Esophagus muscularis mucosa (tissue), 4 donors: ENCODE results near the gene ACTMAP. TPM values are rescaled to one million over a fixed set of nuclear protein-coding genes. Genes with fewer than 3 reads are reported as not detected.

ENCODE experiments used
- DNase-seq: peaks from one replicate; pipeline ENCODE4 v3.0.0-alpha.2; 2017; ENCODE audit errors: extremely low spot score
- H3K27ac ChIP-seq, 4 donors: fragments of 200-600 bp; sonication (generic); replicated peaks in 1 of 4; 1 replicate in 3 of 4; 2 replicates in 1 of 4; pipeline ENCODE4 v1.5.1; 2016 to 2019; ENCODE audit warnings: mild to moderate bottlenecking in 1 of 4
- H3K27me3 ChIP-seq, 4 donors: fragments of 200-600 bp; sonication (generic); one replicate each; pipeline versions ENCODE4 v1.5.1 to v1.6.0; 2016 to 2019
- H3K36me3 ChIP-seq, 4 donors: fragments of 200-600 bp; sonication (generic); one replicate each; pipeline ENCODE4 v1.5.1; 2016 to 2019
- H3K4me1 ChIP-seq, 4 donors: fragments of 200-600 bp; sonication (generic); one replicate each; pipeline ENCODE4 v1.5.1; 2016 to 2019
- H3K4me3 ChIP-seq, 4 donors: fragments of 200-600 bp; sonication (generic); 1 replicate in 2 of 4; 2 replicates in 2 of 4; pipeline ENCODE4 v1.5.1; 2016 to 2019; ENCODE audit warnings: mild to moderate bottlenecking in 4 of 4, moderate library complexity in 1 of 4
- H3K9me3 ChIP-seq, 4 donors: fragments of 200-600 bp; sonication (generic); 1 replicate in 3 of 4; 2 replicates in 1 of 4; pipeline ENCODE4 v1.5.1; 2016 to 2019
- EP300 ChIP-seq: sonication (generic); formaldehyde crosslinking; IDR thresholded peaks from one replicate; pipeline ENCODE4 v1.6.1; 2017; ENCODE audit warnings: antibody characterized with exemption
- POLR2A ChIP-seq: fragments of 450-650 bp; IDR thresholded peaks from one replicate; pipeline ENCODE4 v1.6.1; 2017; ENCODE audit warnings: antibody characterized with exemption, moderate library complexity, mild to moderate bottlenecking, low read depth
- POLR2AphosphoS5 ChIP-seq, 2 donors: sonication (generic); formaldehyde crosslinking; IDR thresholded peaks; one replicate each; pipeline ENCODE4 v1.6.1; 2017; ENCODE audit warnings: antibody characterized with exemption in 2 of 2
- WGBS: methylation state at CpG from one replicate; pipeline ENCODE4 v1.1.5; 2018; 5-methylcytosine and 5-hydroxymethylcytosine counted together
- intact Hi-C: fragments of 100-400 bp; cut with DNase I; formaldehyde crosslinking; loops from one replicate; pipeline ENCODE4 v1.15.1; 2023
- total RNA-seq, 4 donors: library from RNA; depleted of rRNA; stranded (reverse); fragments of >200 nt; gene quantifications; one replicate each; pipeline versions ENCODE4 v1.1.0 to v1.2.1, GENCODE V29; 2016
- TF ChIP-seq, protein P1 (sequence below), 3 experiments: fragments of 200-600 bp in 2 of 3; fragments of 450-650 bp in 1 of 3; sonication (generic) in 2 of 3; IDR thresholded peaks; one replicate each; pipeline ENCODE4 v1.5.1; 2017 to 2019; ENCODE audit warnings: antibody characterized with exemption in 3 of 3, mild to moderate bottlenecking in 2 of 3, moderate library complexity in 1 of 3

The ACTMAP gene
- total RNA-seq, 4 donors from 2014 or later: 1.7 to 4.6 (median 3.7) TPM

DNA sequence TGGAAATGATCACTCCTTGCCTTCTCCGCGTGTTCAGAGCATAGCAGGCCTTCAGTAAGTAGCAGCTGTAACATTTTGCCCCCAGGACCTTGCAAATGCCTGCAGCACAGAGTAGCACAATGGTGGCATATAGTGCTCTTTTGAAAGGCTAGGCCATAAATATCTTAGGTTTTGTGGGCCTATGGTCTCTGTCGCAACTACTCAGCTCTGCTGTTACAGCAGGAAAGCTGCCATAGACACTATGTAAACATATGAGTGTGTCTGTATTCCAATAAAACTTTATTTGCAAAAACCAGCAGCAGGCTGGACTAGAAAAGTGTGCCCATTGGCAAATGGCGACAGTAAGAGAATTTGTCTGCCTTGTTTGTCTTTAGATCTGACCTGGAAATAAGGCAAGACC lies 24.0 kb downstream of the ACTMAP start:
- H3K36me3 ChIP-seq: peaks cover 58 to 91% (median 82%) of the 10 kb centered on the region in 4 donors
- H3K4me1 ChIP-seq: peaks cover 16 to 41% (median 38%) of the 10 kb centered on the region in 4 donors
- intact Hi-C loops: no loop called here
- H3K27ac ChIP-seq: no peak overlapping the region
- H3K9me3 ChIP-seq: peaks cover 0 to 3% (median 0%) of the 10 kb centered on the region in 4 donors
- TF ChIP-seq POLR2AphosphoS5 (IDR thresholded peaks at IDR 0.05) (no peak), EP300 (no peak), POLR2A (no peak)
- TF ChIP-seq, protein P1, sequence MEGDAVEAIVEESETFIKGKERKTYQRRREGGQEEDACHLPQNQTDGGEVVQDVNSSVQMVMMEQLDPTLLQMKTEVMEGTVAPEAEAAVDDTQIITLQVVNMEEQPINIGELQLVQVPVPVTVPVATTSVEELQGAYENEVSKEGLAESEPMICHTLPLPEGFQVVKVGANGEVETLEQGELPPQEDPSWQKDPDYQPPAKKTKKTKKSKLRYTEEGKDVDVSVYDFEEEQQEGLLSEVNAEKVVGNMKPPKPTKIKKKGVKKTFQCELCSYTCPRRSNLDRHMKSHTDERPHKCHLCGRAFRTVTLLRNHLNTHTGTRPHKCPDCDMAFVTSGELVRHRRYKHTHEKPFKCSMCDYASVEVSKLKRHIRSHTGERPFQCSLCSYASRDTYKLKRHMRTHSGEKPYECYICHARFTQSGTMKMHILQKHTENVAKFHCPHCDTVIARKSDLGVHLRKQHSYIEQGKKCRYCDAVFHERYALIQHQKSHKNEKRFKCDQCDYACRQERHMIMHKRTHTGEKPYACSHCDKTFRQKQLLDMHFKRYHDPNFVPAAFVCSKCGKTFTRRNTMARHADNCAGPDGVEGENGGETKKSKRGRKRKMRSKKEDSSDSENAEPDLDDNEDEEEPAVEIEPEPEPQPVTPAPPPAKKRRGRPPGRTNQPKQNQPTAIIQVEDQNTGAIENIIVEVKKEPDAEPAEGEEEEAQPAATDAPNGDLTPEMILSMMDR (IDR thresholded peaks at IDR 0.05): no peak
- no peak for DNase-seq
- WGBS: 97% methylated on average over 4 of the region's 4 CpGs
- H3K4me3 ChIP-seq: no peak overlapping the region
- H3K27me3 ChIP-seq: no peaks in the 10 kb centered on the region

DNA sequence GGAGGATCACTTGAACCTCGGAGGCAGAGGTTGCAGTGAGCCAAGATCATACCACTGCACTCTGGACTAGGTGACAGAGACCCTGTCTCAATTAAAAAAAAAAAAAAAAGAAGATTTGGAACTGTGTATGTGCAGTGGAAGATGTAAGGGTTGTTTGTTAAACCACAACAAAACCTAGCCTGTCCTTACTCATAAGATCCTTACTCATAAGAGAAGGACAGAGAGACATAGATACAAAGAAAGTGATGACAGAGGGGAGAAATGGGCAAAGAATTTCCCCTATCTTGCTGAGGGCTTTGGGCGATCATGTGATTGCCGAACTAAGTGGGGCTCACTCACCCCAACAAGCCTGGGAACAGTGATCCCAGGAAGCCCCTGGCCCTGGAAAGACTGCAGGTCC lies 25.4 kb downstream of the ACTMAP start:
- peaks cover 21 to 55% (median 53%) of the 10 kb centered on the region in 4 donors for H3K4me1 ChIP-seq
- H3K27me3 ChIP-seq: no peaks in the 10 kb centered on the region
- H3K9me3 ChIP-seq: peaks cover 0 to 3% (median 0%) of the 10 kb centered on the region in 4 donors
- 90% methylated on average over 3 of the region's 3 CpGs for WGBS
- peaks cover 45 to 79% (median 68%) of the 10 kb centered on the region in 4 donors for H3K36me3 ChIP-seq
- no peak overlapping the region for H3K4me3 ChIP-seq
- H3K27ac ChIP-seq: peak overlapping the region in 2 of 4 donors; percentile 13 to 39
- TF ChIP-seq POLR2A (no peak), EP300 (no peak), POLR2AphosphoS5 (IDR thresholded peaks at IDR 0.05) (no peak)
- TF ChIP-seq, protein P1 (IDR thresholded peaks at IDR 0.05): no peak
- intact Hi-C loops: no loop called here
- DNase-seq: no peak

DNA sequence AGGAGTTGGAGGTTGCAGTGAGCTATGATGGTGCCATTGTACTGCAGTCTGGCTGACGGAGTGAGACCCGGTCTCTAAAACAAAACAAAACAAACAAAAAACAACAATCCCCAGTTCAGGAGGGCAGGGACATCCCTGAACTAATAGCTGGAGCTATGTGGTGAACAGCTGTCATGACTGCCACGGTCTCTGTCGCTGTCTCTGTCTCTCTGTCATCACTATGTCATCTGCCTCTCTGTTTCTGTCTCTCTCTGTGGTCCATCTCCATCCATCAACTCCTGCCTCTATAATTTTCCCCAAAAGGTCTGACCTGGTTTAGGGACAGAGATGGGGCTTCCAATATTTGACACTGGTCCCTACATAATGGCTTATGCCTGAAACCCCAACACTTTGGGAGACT lies 26.0 kb downstream of the ACTMAP start:
- Histone ChIP-seq H3K27me3 (no peaks in the 10 kb centered on the region), H3K4me1 (peaks cover 21 to 60% (median 58%) of the 10 kb centered on the region in 4 donors), H3K4me3 (no peak overlapping the region), H3K9me3 (peaks cover 0 to 3% (median 0%) of the 10 kb centered on the region in 4 donors), H3K27ac (peak overlapping the region in 1 of 4 donors; percentile 13), H3K36me3 (peaks cover 39 to 74% (median 63%) of the 10 kb centered on the region in 4 donors)
- WGBS: 95% methylated on average over 4 of the region's 4 CpGs
- DNase-seq: no peak
- TF ChIP-seq POLR2A: no peak
- intact Hi-C loops: no loop called here

GRCh38 chr19:40723661-40724254 lies 26.5 kb downstream of the ACTMAP start:
- Histone ChIP-seq H3K27me3 (no peaks in the 10 kb centered on the region), H3K27ac (no peak overlapping the region), H3K4me1 (peaks cover 21 to 65% (median 63%) of the 10 kb centered on the region in 4 donors), H3K9me3 (peaks cover 0 to 3% (median 0%) of the 10 kb centered on the region in 4 donors), H3K36me3 (peaks cover 34 to 69% (median 57%) of the 10 kb centered on the region in 4 donors), H3K4me3 (no peak overlapping the region)
- intact Hi-C loops: no loop called here
- no peak for DNase-seq
- WGBS: 90% methylated on average over 5 of the region's 5 CpGs
- TF ChIP-seq, protein P1 (IDR thresholded peaks at IDR 0.05): no peak
- no peak for TF ChIP-seq POLR2AphosphoS5 (IDR thresholded peaks at IDR 0.05)
- TF ChIP-seq EP300: no peak
- TF ChIP-seq POLR2A: no peak

DNA sequence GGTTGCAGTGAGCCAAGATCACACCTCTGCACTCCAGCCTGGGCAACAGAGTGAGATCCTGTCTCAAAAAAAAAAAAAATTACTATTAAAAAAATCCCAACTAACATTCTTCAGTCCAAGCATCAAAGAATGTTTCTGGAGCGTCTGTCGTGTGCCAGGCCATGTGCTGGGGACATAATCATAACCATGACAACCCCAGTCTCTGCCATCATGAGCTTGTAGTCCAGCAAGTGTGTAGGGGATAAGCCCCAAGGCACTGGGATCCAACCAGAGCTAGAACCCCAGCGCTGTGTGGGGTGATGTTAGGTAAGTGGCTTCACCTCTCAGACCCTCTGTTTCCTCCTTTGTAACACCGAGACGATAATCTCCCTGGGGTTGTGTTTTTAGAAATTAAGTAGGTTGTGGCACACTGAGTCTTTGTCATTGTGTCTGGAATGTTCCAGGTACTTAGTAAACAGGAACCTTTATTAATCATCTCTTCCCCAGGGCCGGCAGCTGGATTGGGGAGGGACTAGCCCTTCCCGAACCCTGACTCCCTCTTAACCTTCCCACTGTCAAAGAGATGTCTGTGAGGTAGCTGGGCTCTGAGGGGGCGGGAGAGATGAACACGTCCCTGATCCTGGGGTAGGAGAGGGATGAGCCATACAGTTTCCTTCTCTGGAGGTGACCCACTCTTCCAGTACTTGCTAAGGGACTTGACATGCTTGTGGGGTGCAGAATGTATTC lies 28.2 kb downstream of the ACTMAP start:
- peak overlapping the region; percentile 73 to 92 (median 78) for H3K4me3 ChIP-seq
- 77% methylated on average over 9 of the region's 9 CpGs for WGBS
- peaks cover 21 to 79% (median 71%) of the 10 kb centered on the region in 4 donors for H3K4me1 ChIP-seq
- H3K27me3 ChIP-seq: no peaks in the 10 kb centered on the region
- intact Hi-C loops: no loop called here
- no peak for DNase-seq
- TF ChIP-seq POLR2AphosphoS5 (IDR thresholded peaks at IDR 0.05): peak; percentile 31 to 36
- TF ChIP-seq, protein P1 (IDR thresholded peaks at IDR 0.05): no peak
- no peaks in the 10 kb centered on the region for H3K9me3 ChIP-seq
- peak overlapping the region; percentile 95 to 99 (median 98) for H3K27ac ChIP-seq
- H3K36me3 ChIP-seq: peaks cover 20 to 52% (median 40%) of the 10 kb centered on the region in 4 donors
